ENCODE results near the gene CFAP100.

CFAP100 gene

DNA sequence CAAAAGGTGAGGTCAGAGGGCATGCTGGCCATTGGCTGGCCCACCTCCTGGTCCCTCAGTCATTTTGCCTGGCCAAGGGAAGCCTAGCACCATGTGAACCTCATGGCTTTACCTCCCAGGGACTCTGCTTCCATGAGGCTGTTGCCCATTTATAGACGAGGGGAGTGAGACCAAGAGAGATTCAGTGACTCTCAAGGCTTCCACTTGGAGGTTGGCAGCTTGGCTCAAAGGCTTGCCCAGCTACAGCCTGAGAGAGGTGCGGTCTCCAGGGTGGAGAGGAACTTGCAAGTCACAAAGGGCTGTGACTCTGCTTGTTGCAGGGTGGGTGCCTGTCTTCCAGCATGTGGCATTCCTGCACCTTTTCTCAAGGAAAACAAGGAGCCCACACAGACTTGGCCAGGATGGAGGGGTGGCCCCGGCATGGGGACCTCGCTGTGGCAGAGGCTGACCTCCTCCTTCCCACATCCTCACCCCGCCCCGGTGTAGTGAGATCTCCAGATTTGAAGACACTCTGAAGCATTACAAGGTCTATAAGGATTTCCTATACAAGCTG, 24.5 kb downstream of the CFAP100 start:
- Histone ChIP-seq H3K27me3 (peaks cover 33% of the 10 kb centered on the region), H3K4me3 (ENCODE audit: low read depth in 1 of 2, low read length in 1 of 2) (no peak overlapping the region), H3K27ac (no peak overlapping the region), H3K36me3 (no peaks in the 10 kb centered on the region), H3K9me3 (no peaks in the 10 kb centered on the region), H3K4me1 (ENCODE audit: control insufficient read depth in 1 of 2, insufficient read depth in 1 of 2, low read depth in 1 of 2, low read length in 1 of 2) (no peaks in the 10 kb centered on the region)
- no peak for TF ChIP-seq CTCF (IDR thresholded peaks at IDR 0.05)

GRCh38 chr3:126419886-126420786, 25.4 kb downstream of the CFAP100 start:
- Histone ChIP-seq H3K36me3 (no peaks in the 10 kb centered on the region), H3K4me3 (ENCODE audit: low read depth in 1 of 2, low read length in 1 of 2) (no peak overlapping the region), H3K4me1 (ENCODE audit: control insufficient read depth in 1 of 2, insufficient read depth in 1 of 2, low read depth in 1 of 2, low read length in 1 of 2) (no peaks in the 10 kb centered on the region), H3K27me3 (peaks cover 33% of the 10 kb centered on the region), H3K27ac (no peak overlapping the region), H3K9me3 (no peaks in the 10 kb centered on the region)
- TF ChIP-seq CTCF (IDR thresholded peaks at IDR 0.05): no peak

DNA sequence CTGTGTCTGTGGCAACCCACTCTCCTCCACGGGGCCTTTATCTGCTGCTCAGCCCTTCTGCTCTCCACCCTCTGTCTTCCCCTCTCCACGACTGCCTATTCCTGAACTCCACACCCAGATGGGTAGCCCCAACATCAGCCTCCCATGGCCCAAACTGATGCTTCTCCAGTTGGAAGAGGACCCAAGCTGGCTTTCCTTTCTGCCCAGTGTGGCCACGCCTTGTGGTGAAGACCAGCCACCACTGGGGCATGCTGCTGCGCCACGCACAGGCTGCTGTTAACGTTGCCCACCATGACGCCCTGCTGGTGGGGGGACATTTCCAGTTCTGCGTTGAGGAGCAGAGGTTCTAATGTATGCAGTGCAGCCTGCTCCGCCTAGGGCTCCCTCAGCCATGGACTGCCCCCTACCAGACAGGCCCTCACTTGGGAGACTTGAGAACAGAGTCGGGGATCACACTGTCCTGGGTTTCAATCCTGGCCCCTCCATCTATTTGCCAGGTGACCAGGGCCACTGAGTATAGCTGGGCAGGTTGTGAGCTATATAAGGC, 26.9 kb downstream of the CFAP100 start:
- no peaks in the 10 kb centered on the region for H3K9me3 ChIP-seq
- no peak overlapping the region for H3K4me3 ChIP-seq (ENCODE audit: low read depth in 1 of 2, low read length in 1 of 2)
- no peak for TF ChIP-seq CTCF (IDR thresholded peaks at IDR 0.05)
- no peaks in the 10 kb centered on the region for H3K4me1 ChIP-seq (ENCODE audit: control insufficient read depth in 1 of 2, insufficient read depth in 1 of 2, low read depth in 1 of 2, low read length in 1 of 2)
- no peak overlapping the region for H3K27ac ChIP-seq
- H3K36me3 ChIP-seq: no peaks in the 10 kb centered on the region
- peaks cover 19% of the 10 kb centered on the region for H3K27me3 ChIP-seq

- Histone ChIP-seq H3K4me1 (ENCODE audit: control insufficient read depth in 1 of 2, insufficient read depth in 1 of 2, low read depth in 1 of 2, low read length in 1 of 2) (no peaks in the 10 kb centered on the region), H3K36me3 (no peaks in the 10 kb centered on the region), H3K27me3 (peaks cover 14% of the 10 kb centered on the region), H3K4me3 (ENCODE audit: low read depth in 1 of 2, low read length in 1 of 2) (no peak overlapping the region), H3K27ac (no peak overlapping the region), H3K9me3 (no peaks in the 10 kb centered on the region)
- no peak for TF ChIP-seq CTCF (IDR thresholded peaks at IDR 0.05)
These were observed 27.4 kb downstream of the CFAP100 start for GRCh38 chr3:126422121-126422520.

DNA sequence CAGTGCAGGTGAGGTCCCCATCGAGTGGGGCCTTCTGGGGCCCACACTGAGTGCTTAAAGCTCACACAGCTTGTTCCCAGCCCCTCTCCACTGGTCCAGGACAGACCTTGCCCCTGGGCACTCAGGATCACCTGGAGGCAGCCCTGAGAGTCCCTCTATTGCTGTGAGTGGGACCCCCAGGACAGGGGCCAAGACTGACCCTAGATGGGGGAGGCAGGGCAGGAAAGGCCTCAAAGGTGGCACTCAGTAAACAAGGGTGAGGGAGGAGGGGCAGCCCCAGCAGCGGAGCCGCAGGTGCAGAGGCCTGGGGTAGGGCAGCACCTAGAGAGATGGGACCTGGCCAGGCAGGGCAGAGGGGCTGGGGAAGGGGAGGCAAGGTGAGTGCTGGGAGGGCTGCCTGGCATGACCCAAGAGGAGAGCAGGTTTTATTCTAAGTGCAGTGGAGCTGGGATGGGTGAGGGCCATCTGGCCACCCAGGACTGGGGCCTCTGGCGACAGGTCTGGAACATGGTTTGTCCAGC, 27.9 kb downstream of the CFAP100 start:
- TF ChIP-seq CTCF (IDR thresholded peaks at IDR 0.05): no peak
- no peak overlapping the region for H3K27ac ChIP-seq

More for the DNA sequence above, 27.9 kb downstream of the CFAP100 start:
- H3K9me3 ChIP-seq: no peaks in the 10 kb centered on the region
- peaks cover 9% of the 10 kb centered on the region for H3K27me3 ChIP-seq
- no peaks in the 10 kb centered on the region for H3K36me3 ChIP-seq
- H3K4me1 ChIP-seq (ENCODE audit: control insufficient read depth in 1 of 2, insufficient read depth in 1 of 2, low read depth in 1 of 2, low read length in 1 of 2): no peaks in the 10 kb centered on the region
- no peak overlapping the region for H3K4me3 ChIP-seq (ENCODE audit: low read depth in 1 of 2, low read length in 1 of 2)
